ENCODE data around the gene DHODH. TPM values are rescaled to one million over a fixed set of nuclear protein-coding genes. Genes with fewer than 3 reads are reported as not detected.

DHODH gene
- total and polyA plus RNA-seq, 2 experiments from 2014 or later = 10.7 to 15.1 TPM

GRCh38 chr16:71985262-71985974 is 23.1 kb upstream of the DHODH start:
- Histone ChIP-seq H3F3A (replicated peaks; ENCODE audit: low read depth) (no peaks in the 10 kb centered on the region), H3K9me2 (ENCODE audit: insufficient read depth) (no peaks in the 10 kb centered on the region), H3K4me2 (no peak overlapping the region), H3K36me3 (ENCODE audit: insufficient read depth) (no peaks in the 10 kb centered on the region), H3K27ac (ENCODE audit: low read depth) (no peak overlapping the region), H4K20me1 (replicated peaks; ENCODE audit: insufficient read depth) (no peaks in the 10 kb centered on the region), H3K27me3 (ENCODE audit: insufficient read depth) (no peaks in the 10 kb centered on the region), H3K4me1 (ENCODE audit: insufficient read depth) (no peaks in the 10 kb centered on the region), H3K4me3 (no peak overlapping the region), H3K79me2 (replicated peaks; ENCODE audit: insufficient read depth) (no peaks in the 10 kb centered on the region), H2AFZ (no peak overlapping the region)
- no peaks in the 10 kb centered on the region for H3K9me3 Mint-ChIP-seq
- H3K4me1 Mint-ChIP-seq = peaks cover 5% of the 10 kb centered on the region
- H3K27me3 Mint-ChIP-seq (ENCODE audit: insufficient read depth, low read depth, poor library complexity) = peaks cover 1% of the 10 kb centered on the region
- no peak overlapping the region for H3K4me3 Mint-ChIP-seq
- TF ChIP-seq JUNB (IDR thresholded peaks at IDR 0.05; ENCODE audit: unreplicated experiment) (no peak), CREB1 (CRISPR knock-in tag; IDR thresholded peaks at IDR 0.05; ENCODE audit: low read depth) (no peak)
- no peaks in the 10 kb centered on the region for H3K36me3 Mint-ChIP-seq (ENCODE audit: low read depth)
- H3K27ac Mint-ChIP-seq = no peak overlapping the region
- ATAC-seq = no peak
- no peak for DNase-seq (ENCODE audit: low spot score)

- Histone ChIP-seq H3K4me3 (no peak overlapping the region), H3K27ac (ENCODE audit: low read depth) (no peak overlapping the region), H3K79me2 (replicated peaks; ENCODE audit: insufficient read depth) (no peaks in the 10 kb centered on the region), H3F3A (replicated peaks; ENCODE audit: low read depth) (no peaks in the 10 kb centered on the region), H3K27me3 (ENCODE audit: insufficient read depth) (no peaks in the 10 kb centered on the region), H4K20me1 (replicated peaks; ENCODE audit: insufficient read depth) (no peaks in the 10 kb centered on the region), H3K9me2 (ENCODE audit: insufficient read depth) (no peaks in the 10 kb centered on the region), H3K4me2 (no peak overlapping the region), H3K36me3 (ENCODE audit: insufficient read depth) (no peaks in the 10 kb centered on the region), H2AFZ (no peak overlapping the region), H3K4me1 (ENCODE audit: insufficient read depth) (no peaks in the 10 kb centered on the region)
- Mint-ChIP-seq H3K9me3 (no peaks in the 10 kb centered on the region), H3K4me3 (no peak overlapping the region), H3K36me3 (ENCODE audit: low read depth) (no peaks in the 10 kb centered on the region), H3K4me1 (peaks cover 5% of the 10 kb centered on the region), H3K27me3 (ENCODE audit: insufficient read depth, low read depth, poor library complexity) (peaks cover 4% of the 10 kb centered on the region), H3K27ac (no peak overlapping the region)
- ATAC-seq (no peak), DNase-seq (ENCODE audit: low spot score) (no peak)
- TF ChIP-seq EZH2 (IDR thresholded peaks at IDR 0.05; ENCODE audit: low read depth, unreplicated experiment) (no peak), ZNF462 (CRISPR knock-in tag; IDR thresholded peaks at IDR 0.05) (no peak), STAT1 (IDR thresholded peaks at IDR 0.05; ENCODE audit: unreplicated experiment) (no peak), CTCF (conservative IDR thresholded peaks at IDR 0.05; ENCODE audit: low read depth in 2 of 2) (no peak), JUNB (IDR thresholded peaks at IDR 0.05; ENCODE audit: unreplicated experiment) (no peak), ZNF331 (CRISPR knock-in tag; IDR thresholded peaks at IDR 0.05; ENCODE audit: low read depth) (no peak), EZH2phosphoT487 (IDR thresholded peaks at IDR 0.05; ENCODE audit: unreplicated experiment) (no peak), NANOG (IDR thresholded peaks at IDR 0.05; ENCODE audit: borderline replicate concordance) (no peak), ZNF114 (CRISPR knock-in tag; IDR thresholded peaks at IDR 0.05) (no peak)
These were observed 22.4 kb upstream of the DHODH start for GRCh38 chr16:71986131-71986530.
